ENCODE results near the gene CCNL1.
A peak's percentile ranks its signal among the peaks of the same experiment; 100 is the strongest.

CCNL1 gene

GRCh38 chr3:157100096-157100477 lies 59.9 kb downstream of the CCNL1 start:
- no peak for TF ChIP-seq CTCF (IDR thresholded peaks at IDR 0.05; ENCODE audit: low read depth, low read length)
- no peak for DNase-seq (ENCODE audit: low read depth, low spot score)
- in situ Hi-C loops (cut with HindIII; ENCODE audit: low sequenced_read_pairs): no loop called here
- H3K4me3 ChIP-seq (ENCODE audit: low read depth, low read length): no peak overlapping the region

- DNase-seq (ENCODE audit: low read depth, low spot score): no peak
- H3K4me3 ChIP-seq (ENCODE audit: low read depth, low read length): no peak overlapping the region
- in situ Hi-C loops (cut with HindIII; ENCODE audit: low sequenced_read_pairs): loop anchor here (25.0 kb wide), 1 partner anchor 412 kb away; no protein-coding TSS in a partner anchor
- TF ChIP-seq CTCF (IDR thresholded peaks at IDR 0.05; ENCODE audit: low read depth, low read length): no peak
These were observed 60.4 kb downstream of the CCNL1 start for GRCh38 chr3:157099326-157100095.

DNA sequence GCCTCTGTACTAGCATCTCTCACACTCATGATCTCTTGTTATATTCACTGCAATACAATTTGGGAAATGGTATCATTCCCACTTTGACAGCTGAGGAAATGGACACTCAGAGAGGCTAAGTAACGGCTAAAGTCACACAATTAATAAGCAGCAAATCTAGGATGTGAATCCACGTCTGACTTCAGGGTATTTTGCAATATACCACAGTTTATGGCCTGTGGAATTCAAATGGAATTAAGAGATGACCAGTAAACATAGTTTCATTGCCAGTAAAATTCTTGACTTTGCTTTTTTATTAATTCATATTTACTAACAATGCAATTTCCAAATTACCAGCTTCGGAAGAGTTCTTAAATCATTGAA lies 61.1 kb downstream of the CCNL1 start:
- in situ Hi-C loops (cut with HindIII; ENCODE audit: low sequenced_read_pairs): loop anchor here (25.0 kb wide), 1 partner anchor 412 kb away; no protein-coding TSS in a partner anchor
- DNase-seq (ENCODE audit: low read depth, low spot score): no peak
- H3K4me3 ChIP-seq (ENCODE audit: low read depth, low read length): no peak overlapping the region
- TF ChIP-seq CTCF (IDR thresholded peaks at IDR 0.05; ENCODE audit: low read depth, low read length): no peak

DNA sequence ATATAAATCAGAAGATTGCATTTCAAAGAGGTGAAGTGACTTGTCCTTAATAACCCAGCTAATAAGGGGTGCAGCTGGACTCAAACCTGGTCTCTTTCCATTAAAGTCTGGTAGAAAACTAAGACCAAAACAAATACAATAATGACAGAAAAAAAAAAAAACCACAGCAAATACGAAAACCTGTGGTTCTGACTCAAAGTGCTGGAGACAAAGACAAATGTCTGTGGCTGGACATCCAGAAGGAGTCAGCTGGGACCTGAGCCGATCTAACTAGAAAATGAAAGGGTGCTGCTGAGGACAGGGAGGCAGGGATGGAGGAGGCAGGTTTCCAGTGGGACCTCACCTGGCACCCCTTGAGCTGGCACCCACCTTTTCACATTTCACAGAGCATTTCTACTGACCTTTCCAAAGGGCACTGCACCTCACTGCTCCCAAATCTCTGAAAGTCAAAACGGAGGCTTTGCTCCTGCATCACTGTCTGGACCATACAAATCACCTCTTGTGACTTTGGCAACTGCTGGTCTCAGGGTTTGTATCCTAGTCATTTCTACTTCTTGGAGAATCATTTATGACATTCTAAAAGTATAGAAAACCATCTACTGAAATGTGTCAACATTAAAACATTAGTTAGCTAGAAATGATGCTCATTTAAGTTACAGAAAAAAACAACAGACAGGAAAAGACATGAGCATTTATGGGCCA lies 61.7 kb downstream of the CCNL1 start:
- DNase-seq (ENCODE audit: low read depth, low spot score): peak; percentile 63
- TF ChIP-seq CTCF (IDR thresholded peaks at IDR 0.05; ENCODE audit: low read depth, low read length): no peak
- in situ Hi-C loops (cut with HindIII; ENCODE audit: low sequenced_read_pairs): loop anchor here (25.0 kb wide), 1 partner anchor 411 kb away; no protein-coding TSS in a partner anchor

More for the DNA sequence above, 61.7 kb downstream of the CCNL1 start:
- no peak overlapping the region for H3K4me3 ChIP-seq (ENCODE audit: low read depth, low read length)
